GM23338 (cell line): Measurements from ENCODE around the gene LONRF3. TPM values are rescaled to one million over a fixed set of nuclear protein-coding genes. Genes with fewer than 3 reads are reported as not detected.

ENCODE experiments used
- ATAC-seq: fragments of 200-7000 bp; cut with Tn5 transposase; 3 replicates; pipeline ENCODE4 v1.9.1; 2020
- DNase-seq: peaks from one replicate; pipeline ENCODE4 v3.0.0-alpha.2; 2015; ENCODE audit warnings: low spot score
- H2AFZ ChIP-seq: fragments of 200-600 bp; sonication (generic); 2 replicates; pipeline ENCODE4 v1.8.0; 2016; ENCODE audit warnings: antibody characterized with exemption, mild to moderate bottlenecking, moderate library complexity
- H3F3A ChIP-seq: fragments of 200-600 bp; sonication (generic); replicated peaks from 2 replicates; pipeline ENCODE4 v1.8.0; 2017; ENCODE audit warnings: antibody characterized with exemption, mixed run types, low read depth
- H3K27ac ChIP-seq: fragments of 200-600 bp; sonication (generic); 2 replicates; pipeline ENCODE4 v1.6.1; 2016; ENCODE audit warnings: low read depth
- H3K27me3 ChIP-seq: fragments of 200-600 bp; sonication (generic); 2 replicates; pipeline ENCODE4 v1.8.0; 2016; ENCODE audit warnings: mild to moderate bottlenecking, mixed run types, moderate library complexity; ENCODE audit not compliant: insufficient read depth
- H3K36me3 ChIP-seq: fragments of 200-600 bp; sonication (generic); 2 replicates; pipeline ENCODE4 v1.8.0; 2016; ENCODE audit warnings: mild to moderate bottlenecking; ENCODE audit not compliant: insufficient read depth
- H3K4me1 ChIP-seq: fragments of 200-600 bp; sonication (generic); 2 replicates; pipeline ENCODE4 v1.8.0; 2016; ENCODE audit warnings: mild to moderate bottlenecking, moderate library complexity; ENCODE audit not compliant: insufficient read depth
- H3K4me2 ChIP-seq: fragments of 200-600 bp; sonication (generic); 2 replicates; pipeline ENCODE4 v1.7.1; 2017; ENCODE audit warnings: mixed run types
- H3K4me3 ChIP-seq: fragments of 200-600 bp; sonication (generic); 2 replicates; pipeline ENCODE4 v1.6.1; 2016; ENCODE audit warnings: mixed run types
- H3K79me2 ChIP-seq: fragments of 200-600 bp; sonication (generic); replicated peaks from 2 replicates; pipeline ENCODE4 v1.8.0; 2017; ENCODE audit warnings: mild to moderate bottlenecking; ENCODE audit not compliant: insufficient read depth
- H3K9me2 ChIP-seq: fragments of 200-600 bp; sonication (generic); 2 replicates; pipeline ENCODE4 v1.8.0; 2017; ENCODE audit not compliant: insufficient read depth
- H4K20me1 ChIP-seq: fragments of 200-600 bp; sonication (generic); replicated peaks from 2 replicates; pipeline ENCODE4 v1.8.0; 2017; ENCODE audit warnings: mild to moderate bottlenecking; ENCODE audit not compliant: insufficient read depth
- H3K27ac Mint-ChIP-seq: 2 replicates; pipeline ENCODE4 v1.8.0; 2020; ENCODE audit warnings: inconsistent platforms, mild to moderate bottlenecking, moderate library complexity, mixed read lengths
- H3K27me3 Mint-ChIP-seq: 3 replicates; pipeline ENCODE4 v1.8.0; 2022; ENCODE audit warnings: low read depth, mild to moderate bottlenecking, moderate library complexity, mixed read lengths, inconsistent platforms; ENCODE audit not compliant: insufficient read depth, poor library complexity
- H3K36me3 Mint-ChIP-seq: 3 replicates; pipeline ENCODE4 v1.8.0; 2021; ENCODE audit warnings: low read depth, mild to moderate bottlenecking, inconsistent platforms, moderate library complexity, mixed read lengths
- H3K4me1 Mint-ChIP-seq: 3 replicates; pipeline ENCODE4 v1.8.0; 2020; ENCODE audit warnings: mild to moderate bottlenecking, inconsistent platforms, mixed read lengths
- H3K4me3 Mint-ChIP-seq: 3 replicates; pipeline ENCODE4 v1.8.0; 2021; ENCODE audit warnings: moderate library complexity, mild to moderate bottlenecking, inconsistent platforms, mixed read lengths
- H3K9me3 Mint-ChIP-seq: 3 replicates; pipeline ENCODE4 v1.8.0; 2020; ENCODE audit warnings: moderate library complexity, mild to moderate bottlenecking, inconsistent platforms, mixed read lengths
- CREB1 ChIP-seq: fragments of 250-450 bp; sonication (Bioruptor Pico); IDR thresholded peaks from 2 replicates; pipeline ENCODE4 v1.5.0; 2020; ENCODE audit warnings: low read depth, mild to moderate bottlenecking, moderate library complexity
- JUNB ChIP-seq: IDR thresholded peaks from one replicate; pipeline ENCODE4 v1.6.1; 2016; ENCODE audit warnings: antibody characterized with exemption; ENCODE audit not compliant: unreplicated experiment
- REST ChIP-seq: IDR thresholded peaks from one replicate; pipeline ENCODE4 v1.6.1; 2018; ENCODE audit warnings: antibody characterized with exemption; ENCODE audit not compliant: unreplicated experiment
- STAT1 ChIP-seq: IDR thresholded peaks from one replicate; pipeline ENCODE4 v1.6.1; 2016; ENCODE audit warnings: antibody characterized with exemption; ENCODE audit not compliant: unreplicated experiment
- ZNF331 ChIP-seq: fragments of 250-450 bp; sonication (Bioruptor Pico); IDR thresholded peaks from 2 replicates; pipeline ENCODE4 v1.5.0; 2020; ENCODE audit warnings: low read depth, mild to moderate bottlenecking, moderate library complexity
- polyA plus RNA-seq: library from polyadenylated mRNA; unstranded; fragments of >200 nt; fragmentation: Nextera tagmentation; extraction: Ambion mirVana; gene quantifications from 2 replicates; pipeline ENCODE4 v1.2.1, GENCODE V29; 2016
- total RNA-seq: library from RNA; depleted of rRNA; stranded (reverse); fragments of >200 nt; shearing (Covaris generic); gene quantifications from 2 replicates; pipeline ENCODE4 v1.2.3, GENCODE V29; 2014
- TF ChIP-seq, protein P1 (sequence below): fragments of 250-450 bp; sonication (Bioruptor Pico); IDR thresholded peaks from 2 replicates; pipeline ENCODE4 v1.5.0; 2020; ENCODE audit warnings: mild to moderate bottlenecking, moderate library complexity

The LONRF3 gene
- total and polyA plus RNA-seq, 2 experiments from 2014 or later: 0.10 TPM; not detected in 1

DNA sequence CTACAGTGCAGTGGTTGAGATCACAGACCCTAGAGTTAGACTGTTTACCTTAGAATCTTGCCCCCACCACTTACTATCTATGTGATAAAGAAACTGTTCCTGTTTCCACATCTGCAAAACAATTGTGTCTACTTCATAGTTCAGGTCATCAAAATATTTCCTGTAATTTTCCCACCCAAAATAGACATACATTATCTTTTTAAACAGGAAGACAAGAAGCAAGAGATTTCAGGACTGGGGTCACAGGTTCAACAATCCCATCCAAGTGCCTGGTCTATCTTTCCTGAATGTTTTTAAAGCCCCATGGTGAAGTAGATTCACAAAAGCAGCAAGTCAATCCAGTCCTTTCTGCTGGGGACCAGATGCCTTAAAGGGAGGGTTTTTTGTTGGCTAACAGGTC is 56.6 kb downstream of the LONRF3 start (continued):
- TF ChIP-seq STAT1 (no peak), JUNB (no peak)
- TF ChIP-seq, protein P1, sequence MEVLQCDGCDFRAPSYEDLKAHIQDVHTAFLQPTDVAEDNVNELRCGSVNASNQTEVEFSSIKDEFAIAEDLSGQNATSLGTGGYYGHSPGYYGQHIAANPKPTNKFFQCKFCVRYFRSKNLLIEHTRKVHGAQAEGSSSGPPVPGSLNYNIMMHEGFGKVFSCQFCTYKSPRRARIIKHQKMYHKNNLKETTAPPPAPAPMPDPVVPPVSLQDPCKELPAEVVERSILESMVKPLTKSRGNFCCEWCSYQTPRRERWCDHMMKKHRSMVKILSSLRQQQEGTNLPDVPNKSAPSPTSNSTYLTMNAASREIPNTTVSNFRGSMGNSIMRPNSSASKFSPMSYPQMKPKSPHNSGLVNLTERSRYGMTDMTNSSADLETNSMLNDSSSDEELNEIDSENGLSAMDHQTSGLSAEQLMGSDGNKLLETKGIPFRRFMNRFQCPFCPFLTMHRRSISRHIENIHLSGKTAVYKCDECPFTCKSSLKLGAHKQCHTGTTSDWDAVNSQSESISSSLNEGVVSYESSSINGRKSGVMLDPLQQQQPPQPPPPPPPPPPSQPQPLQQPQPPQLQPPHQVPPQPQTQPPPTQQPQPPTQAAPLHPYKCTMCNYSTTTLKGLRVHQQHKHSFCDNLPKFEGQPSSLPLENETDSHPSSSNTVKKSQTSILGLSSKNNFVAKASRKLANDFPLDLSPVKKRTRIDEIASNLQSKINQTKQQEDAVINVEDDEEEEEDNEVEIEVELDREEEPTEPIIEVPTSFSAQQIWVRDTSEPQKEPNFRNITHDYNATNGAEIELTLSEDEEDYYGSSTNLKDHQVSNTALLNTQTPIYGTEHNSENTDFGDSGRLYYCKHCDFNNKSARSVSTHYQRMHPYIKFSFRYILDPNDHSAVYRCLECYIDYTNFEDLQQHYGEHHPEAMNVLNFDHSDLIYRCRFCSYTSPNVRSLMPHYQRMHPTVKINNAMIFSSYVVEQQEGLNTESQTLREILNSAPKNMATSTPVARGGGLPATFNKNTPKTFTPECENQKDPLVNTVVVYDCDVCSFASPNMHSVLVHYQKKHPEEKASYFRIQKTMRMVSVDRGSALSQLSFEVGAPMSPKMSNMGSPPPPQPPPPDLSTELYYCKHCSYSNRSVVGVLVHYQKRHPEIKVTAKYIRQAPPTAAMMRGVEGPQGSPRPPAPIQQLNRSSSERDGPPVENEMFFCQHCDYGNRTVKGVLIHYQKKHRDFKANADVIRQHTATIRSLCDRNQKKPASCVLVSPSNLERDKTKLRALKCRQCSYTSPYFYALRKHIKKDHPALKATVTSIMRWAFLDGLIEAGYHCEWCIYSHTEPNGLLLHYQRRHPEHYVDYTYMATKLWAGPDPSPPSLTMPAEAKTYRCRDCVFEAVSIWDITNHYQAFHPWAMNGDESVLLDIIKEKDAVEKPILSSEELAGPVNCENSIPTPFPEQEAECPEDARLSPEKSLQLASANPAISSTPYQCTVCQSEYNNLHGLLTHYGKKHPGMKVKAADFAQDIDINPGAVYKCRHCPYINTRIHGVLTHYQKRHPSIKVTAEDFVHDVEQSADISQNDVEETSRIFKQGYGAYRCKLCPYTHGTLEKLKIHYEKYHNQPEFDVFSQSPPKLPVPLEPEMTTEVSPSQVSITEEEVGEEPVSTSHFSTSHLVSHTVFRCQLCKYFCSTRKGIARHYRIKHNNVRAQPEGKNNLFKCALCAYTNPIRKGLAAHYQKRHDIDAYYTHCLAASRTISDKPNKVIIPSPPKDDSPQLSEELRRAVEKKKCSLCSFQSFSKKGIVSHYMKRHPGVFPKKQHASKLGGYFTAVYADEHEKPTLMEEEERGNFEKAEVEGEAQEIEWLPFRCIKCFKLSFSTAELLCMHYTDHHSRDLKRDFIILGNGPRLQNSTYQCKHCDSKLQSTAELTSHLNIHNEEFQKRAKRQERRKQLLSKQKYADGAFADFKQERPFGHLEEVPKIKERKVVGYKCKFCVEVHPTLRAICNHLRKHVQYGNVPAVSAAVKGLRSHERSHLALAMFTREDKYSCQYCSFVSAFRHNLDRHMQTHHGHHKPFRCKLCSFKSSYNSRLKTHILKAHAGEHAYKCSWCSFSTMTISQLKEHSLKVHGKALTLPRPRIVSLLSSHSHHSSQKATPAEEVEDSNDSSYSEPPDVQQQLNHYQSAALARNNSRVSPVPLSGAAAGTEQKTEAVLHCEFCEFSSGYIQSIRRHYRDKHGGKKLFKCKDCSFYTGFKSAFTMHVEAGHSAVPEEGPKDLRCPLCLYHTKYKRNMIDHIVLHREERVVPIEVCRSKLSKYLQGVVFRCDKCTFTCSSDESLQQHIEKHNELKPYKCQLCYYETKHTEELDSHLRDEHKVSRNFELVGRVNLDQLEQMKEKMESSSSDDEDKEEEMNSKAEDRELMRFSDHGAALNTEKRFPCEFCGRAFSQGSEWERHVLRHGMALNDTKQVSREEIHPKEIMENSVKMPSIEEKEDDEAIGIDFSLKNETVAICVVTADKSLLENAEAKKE: no peak

GRCh38 chrX:119036107-119037029 is 62.0 kb downstream of the LONRF3 start:
- Mint-ChIP-seq H3K36me3 (peaks cover 7% of the 10 kb centered on the region; the same call in 2 of the 3 replicates), H3K4me1 (peaks cover 5% of the 10 kb centered on the region; the same call in 1 of the 3 replicates), H3K27me3 (peaks cover 2% of the 10 kb centered on the region), H3K9me3 (peaks cover 24% of the 10 kb centered on the region), H3K4me3 (no peak overlapping the region), H3K27ac (no peak overlapping the region)
- H3K4me1 ChIP-seq: no peaks in the 10 kb centered on the region
- H4K20me1 ChIP-seq: no peaks in the 10 kb centered on the region
- H3K27ac ChIP-seq: no peak overlapping the region
- DNase-seq (no peak), ATAC-seq (no peak)
- no peak overlapping the region for H2AFZ ChIP-seq
- no peaks in the 10 kb centered on the region for H3F3A ChIP-seq
- no peaks in the 10 kb centered on the region for H3K9me2 ChIP-seq
- no peak overlapping the region for H3K4me2 ChIP-seq
- no peaks in the 10 kb centered on the region for H3K27me3 ChIP-seq
- no peaks in the 10 kb centered on the region for H3K79me2 ChIP-seq
- no peak overlapping the region for H3K4me3 ChIP-seq
- no peaks in the 10 kb centered on the region for H3K36me3 ChIP-seq
- TF ChIP-seq REST (no peak), CREB1 (CRISPR knock-in tag) (no peak), ZNF331 (CRISPR knock-in tag) (no peak), STAT1 (no peak)
